H1 (cell line): ENCODE data around the gene SH2D7. TPM values are rescaled to one million over a fixed set of nuclear protein-coding genes. Genes with fewer than 3 reads are reported as not detected.

ENCODE experiments used
- BRCA1 ChIP-seq: IDR thresholded peaks from 2 replicates; pipeline ENCODE4 v1.6.1; 2012; ENCODE audit warnings: low read depth, low read length, improper control_type of control experiment
- GTF2F1 ChIP-seq: IDR thresholded peaks from 2 replicates; pipeline ENCODE4 v1.6.1; 2012; ENCODE audit warnings: low read depth, low read length, improper control_type of control experiment, borderline replicate concordance
- polyA plus RNA-seq, 7 experiments: library from polyadenylated mRNA; depleted of rRNA in 3 of 7; stranded (reverse) in 5 of 7; unstranded in 2 of 7; fragments of >200 nt in 5 of 7; fragments of 200-250 nt in 2 of 7; gene quantifications; 1 replicate in 5 of 7; 2 replicates in 1 of 7; 4 replicates in 1 of 7; pipeline versions ENCODE4 v1.2.1 to v1.2.3, GENCODE V29; 2011 to 2013; ENCODE audit warnings: missing spikeins in 2 of 7, mixed read lengths in 2 of 7
- total RNA-seq: library from RNA; stranded (reverse); fragmentation: NEBNext Ultra II Directional; extraction: Animal tissue kit (Norgen Biotek cat#: 25700); gene quantifications from 2 replicates; pipeline ENCODE4 v1.2.1, GENCODE V29; 2021

SH2D7 gene
- total and polyA plus RNA-seq, 2 of the 8 experiments (the other 6 are each of a cell fraction or from before 2014, with no cell fraction given): not detected

DNA sequence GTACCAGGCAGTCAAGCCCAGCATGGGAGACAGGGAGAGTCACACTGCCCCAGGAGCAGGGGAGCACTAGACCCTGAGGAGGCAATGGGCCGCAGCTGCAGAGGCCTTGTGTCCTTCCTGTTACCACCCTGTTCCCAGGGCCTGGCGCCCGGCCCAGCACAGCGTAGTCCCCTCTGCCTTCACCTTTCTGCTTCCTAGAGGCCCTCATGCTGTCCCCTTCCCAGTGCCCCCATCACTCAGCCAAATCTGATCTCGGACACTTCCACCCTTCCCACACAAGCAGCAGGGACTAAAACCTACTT is 8.0 kb upstream of the SH2D7 start (continued):
- TF ChIP-seq BRCA1 (no peak), GTF2F1 (no peak)
